NCI-H1048 (cell line): ENCODE data around the gene SLC39A1.

Experiments
- DNase-seq: peaks from one replicate; lab custom pipeline; 2025; lab: John Stamatoyannopoulos, UW

Gene SLC39A1

DNA sequence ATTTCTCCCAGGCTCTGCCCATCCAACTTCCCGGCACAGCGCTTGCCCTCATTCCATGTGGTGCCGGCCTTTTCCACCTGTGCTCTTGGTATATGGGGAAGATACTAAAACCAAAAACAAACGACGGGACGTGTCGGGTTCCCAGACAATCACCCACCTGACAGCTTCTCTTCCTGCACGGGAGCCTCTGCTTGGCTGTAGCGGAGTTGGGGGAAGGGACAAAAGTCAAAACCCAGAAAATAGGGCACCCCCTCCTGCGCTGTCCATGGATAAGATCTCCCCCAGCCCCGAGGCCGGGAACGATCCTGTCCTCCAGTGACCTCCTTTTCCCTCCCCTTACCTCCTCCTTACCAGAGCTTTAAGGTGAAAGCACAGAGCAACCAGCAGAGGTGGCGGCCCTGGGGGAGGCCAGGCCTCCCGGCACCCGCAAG lies 13.5 kb upstream of the SLC39A1 start:
- no peak for DNase-seq

- DNase-seq, result no peak
Observed at GRCh38 chr1:153973525-153973924, 10.2 kb upstream of the SLC39A1 start.

DNA sequence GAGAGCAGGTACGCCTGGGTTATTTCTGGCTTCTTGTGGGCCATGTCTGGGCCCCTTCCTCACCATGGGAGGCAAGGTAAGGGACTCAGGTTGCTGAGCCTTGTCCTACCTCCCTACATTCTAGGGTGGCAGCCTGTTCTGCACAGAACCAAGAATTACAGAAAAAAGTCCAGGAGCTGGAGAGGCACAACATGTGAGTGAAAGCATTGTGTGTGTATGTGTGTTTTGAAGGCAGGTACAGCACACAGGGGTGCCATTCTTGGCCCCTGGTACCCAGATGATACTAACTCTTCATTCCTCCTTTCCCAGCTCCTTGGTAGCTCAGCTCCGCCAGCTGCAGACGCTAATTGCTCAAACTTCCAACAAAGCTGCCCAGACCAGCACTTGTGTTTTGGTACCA lies 9.7 kb upstream of the SLC39A1 start:
- no peak for DNase-seq

- no peak for DNase-seq
Observed at GRCh38 chr1:153970346-153970745, 7.0 kb upstream of the SLC39A1 start.

GRCh38 chr1:153968972-153969371 lies 5.6 kb upstream of the SLC39A1 start:
- no peak for DNase-seq

- no peak for DNase-seq
Observed at GRCh38 chr1:153968408-153968807, 5.1 kb upstream of the SLC39A1 start.

- DNase-seq, result no peak
Observed at GRCh38 chr1:153968000-153968363, 4.6 kb upstream of the SLC39A1 start.

DNA sequence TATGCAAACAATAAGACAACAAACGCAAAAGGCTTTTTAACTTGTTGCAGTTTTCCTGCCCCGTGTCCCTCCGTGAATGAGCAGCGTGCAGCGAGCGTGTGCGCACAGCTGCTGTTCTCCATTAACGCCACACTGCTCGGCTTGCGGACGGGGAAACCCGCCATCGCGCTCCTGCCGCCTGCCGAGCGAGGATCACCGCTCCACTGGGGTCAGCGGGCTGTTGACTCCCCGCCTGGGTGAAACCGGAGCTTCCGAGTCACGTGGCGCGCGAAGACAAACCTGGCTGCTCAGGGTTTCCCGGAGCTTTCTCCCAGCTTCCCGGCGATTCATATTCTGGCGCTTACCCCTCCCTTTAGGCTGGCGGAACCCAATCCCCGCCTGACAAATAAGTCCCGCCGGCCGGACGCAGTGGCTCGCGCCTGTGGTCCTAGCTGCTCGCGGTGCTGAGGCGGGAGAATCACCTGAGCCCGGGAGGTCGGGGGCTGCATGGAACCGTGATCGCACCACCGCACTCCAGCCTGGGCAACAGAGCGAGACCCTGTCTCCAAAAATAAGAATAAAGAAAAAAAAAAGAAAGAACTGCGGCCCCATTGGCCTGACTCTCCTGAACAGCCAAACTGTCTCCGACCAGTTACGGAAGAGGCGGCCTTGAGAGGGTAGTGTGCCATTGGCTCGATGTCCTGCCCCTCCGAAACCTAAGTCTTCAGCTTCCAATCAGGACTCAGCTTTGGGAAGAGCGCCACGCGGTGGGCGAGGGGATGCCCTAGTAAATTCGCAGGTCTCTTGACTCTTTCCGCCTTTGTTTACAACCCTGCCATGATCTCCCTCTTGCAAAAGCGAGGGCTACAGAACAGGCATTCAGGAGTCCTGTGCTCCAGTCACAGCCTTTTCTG lies 4.0 kb upstream of the SLC39A1 start, which contains the start of gene CREB3L4:
Gene CREB3L4 (plus strand): TSS at position 796 of the 893 bp plus-strand sequence. CDS start 624 bp downstream, outside the sequence.
- DNase-seq, result peak; percentile 97

GRCh38 chr1:153963850-153964331 lies 554 bp upstream of the SLC39A1 start:
- DNase-seq, result peak; percentile 42

DNA sequence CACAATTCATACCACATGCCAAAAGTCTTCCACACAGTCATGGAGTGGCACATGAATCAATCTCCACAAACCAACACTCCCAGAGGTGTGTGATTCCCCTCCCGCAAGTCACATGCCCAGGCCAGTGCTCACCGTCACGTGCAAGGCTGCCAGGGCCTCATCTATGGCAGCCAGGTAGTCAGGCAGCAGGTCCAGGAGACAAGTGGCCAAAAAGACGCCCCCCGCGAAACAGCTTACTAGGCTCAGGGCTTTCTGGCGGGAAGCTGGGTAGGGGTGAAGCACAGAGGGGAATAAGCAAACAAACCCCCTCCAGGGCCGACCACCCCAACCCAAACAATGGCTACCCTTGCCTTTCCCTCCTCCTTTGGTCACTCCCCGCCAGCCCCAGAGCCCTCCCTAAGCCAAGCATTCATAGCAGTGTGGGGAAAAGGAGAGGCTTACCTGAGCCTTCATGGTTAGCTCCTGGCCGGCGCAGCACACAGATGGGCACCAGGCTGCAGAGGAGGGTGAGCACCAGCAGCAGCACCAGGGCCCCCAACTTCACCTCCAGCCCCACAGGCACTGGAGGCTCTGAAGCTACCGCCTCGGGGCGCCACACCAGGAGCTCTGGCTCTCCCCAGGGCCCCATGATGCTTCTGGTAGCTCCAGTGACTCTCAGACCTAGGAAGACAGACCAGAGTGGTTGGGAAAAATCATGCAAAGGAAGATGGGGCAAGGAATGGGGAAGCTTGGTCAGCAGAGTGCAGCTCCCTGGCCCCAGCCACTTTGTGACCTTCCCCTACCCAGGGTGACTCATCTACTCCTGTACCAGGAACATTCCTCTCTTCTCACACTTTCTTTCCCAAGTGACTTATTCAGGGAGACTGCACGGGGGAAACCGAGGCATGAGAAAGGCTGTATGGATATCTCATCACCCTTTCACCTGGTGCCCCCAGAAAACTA lies 978 bp downstream of the SLC39A1 start:
- DNase-seq, result no peak

GRCh38 chr1:153961421-153961820 lies 1.9 kb downstream of the SLC39A1 start:
- DNase-seq, result no peak

- no peak for DNase-seq
Observed at GRCh38 chr1:153960206-153960605, 3.1 kb downstream of the SLC39A1 start.

- no peak for DNase-seq
Observed at GRCh38 chr1:153959454-153959853, 3.9 kb downstream of the SLC39A1 start.

- no peak for DNase-seq
Observed at GRCh38 chr1:153958961-153959260, 4.4 kb downstream of the SLC39A1 start.

DNA sequence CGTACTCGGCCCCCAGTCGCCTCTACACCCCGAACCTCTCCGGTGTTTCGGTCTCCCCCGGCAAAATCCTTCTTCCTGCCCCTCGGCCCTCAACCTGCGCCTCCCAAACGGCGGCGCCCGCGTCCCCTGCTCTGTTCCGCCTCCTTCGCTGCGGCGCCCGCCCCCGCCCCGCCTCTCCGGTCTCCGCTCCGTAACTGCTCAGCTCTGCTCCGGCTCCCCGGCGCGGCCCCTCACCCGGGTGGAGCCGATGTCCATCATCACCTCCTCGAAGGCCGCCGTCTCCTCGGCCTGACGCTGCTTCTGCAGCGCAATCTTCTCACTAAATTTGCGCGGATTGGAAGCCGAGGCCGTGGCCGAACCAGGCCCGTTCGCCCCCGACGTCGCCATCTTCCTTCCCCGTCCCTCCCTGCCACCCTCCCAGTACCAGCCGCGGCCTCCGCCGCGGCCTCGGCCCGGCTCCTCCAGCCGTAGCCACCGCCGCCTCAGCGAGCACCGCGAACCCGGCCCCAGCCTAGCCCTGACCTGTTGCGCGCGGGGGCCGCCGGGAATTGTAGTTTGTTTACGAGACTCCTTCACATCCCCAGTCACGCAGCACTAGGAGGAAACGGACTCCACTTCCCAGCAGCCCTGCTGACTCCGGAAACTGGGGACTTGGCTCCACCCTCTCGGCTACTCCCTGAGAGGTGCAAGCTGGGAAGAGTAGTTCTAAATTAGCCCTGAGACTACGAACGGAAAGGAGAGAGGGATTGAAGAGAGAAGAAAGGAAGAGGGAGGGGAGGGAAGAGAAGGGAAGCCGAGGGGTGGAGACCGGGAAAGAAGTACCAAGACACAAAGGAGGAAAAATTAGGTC lies 5.0 kb downstream of the SLC39A1 start, which contains the start of gene CRTC2:
Gene CRTC2 (minus strand): TSS at position 502 of the 850 bp plus-strand sequence. CDS start 115 bp downstream, at position 387.
- DNase-seq, result peak; percentile 99

DNA sequence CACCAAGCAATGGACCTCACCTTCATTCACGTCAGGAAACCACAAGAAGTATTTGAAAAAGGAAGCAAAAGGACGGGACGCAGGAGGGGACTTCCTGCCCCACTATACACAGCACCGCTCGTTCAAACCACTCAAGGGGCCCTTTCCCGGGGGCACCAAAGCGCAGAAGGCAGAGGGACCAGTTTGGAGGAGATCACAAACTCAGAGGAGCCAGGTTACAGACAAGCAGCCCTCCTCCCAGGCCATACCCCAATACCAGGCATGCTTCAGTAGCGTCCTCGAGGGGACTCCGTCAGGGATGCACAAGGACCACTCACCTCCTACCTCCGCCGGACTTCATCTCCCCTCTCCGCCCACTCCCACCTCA lies 5.6 kb downstream of the SLC39A1 start:
- no peak for DNase-seq

DNA sequence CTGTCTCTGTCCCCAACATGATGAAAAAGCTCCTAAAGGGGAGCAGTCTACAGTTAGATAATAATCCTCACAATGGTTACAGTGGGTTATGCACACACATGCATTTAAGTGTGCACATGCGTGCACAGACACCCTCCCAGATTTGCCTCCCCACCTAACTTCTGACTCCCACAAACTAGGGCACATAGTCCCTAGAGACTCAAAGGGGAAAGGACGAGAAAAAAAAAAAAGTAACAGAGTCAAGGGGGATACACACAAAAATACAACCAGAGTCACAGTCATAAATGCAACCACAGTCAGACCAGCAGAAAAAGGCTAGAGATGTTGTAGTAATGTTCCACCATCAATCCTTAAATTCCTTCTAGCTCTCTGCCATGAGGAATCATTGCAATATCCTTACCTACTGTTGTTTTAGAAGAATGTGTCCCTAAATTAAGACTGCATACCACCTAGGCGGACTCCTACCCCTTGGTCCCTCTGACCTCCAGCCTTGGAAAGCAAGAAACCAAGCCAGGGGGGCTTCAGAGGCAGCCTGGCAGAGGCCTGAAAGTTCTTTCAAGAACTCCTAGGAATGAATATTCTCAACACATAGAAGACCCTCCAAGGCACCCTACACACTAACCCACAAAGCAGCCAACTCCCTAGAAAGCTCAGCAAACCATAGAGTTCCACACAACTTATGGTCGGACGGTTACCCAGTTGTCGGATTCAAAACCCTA lies 6.2 kb downstream of the SLC39A1 start:
- no peak for DNase-seq

DNA sequence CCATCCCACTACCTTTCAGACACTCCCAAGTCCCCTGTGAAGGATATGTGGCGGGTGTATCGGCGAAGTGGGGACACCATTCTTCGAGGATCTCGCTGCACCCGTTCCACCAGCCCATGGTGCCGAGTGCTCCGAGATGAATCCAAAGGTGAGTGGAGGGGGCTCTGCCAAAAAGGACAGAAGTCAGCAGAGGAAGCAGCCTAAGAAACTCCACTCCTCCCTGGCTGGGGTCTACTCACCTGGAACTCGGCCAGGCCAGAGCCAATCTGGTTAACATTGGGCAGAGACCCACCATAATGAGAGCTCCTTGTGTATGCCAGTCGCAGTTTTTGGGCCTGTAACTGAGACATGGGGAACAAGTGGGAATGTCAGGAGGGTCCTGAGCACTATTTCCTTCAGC lies 8.5 kb downstream of the SLC39A1 start:
- no peak for DNase-seq

GRCh38 chr1:153953859-153954365 lies 9.4 kb downstream of the SLC39A1 start:
- DNase-seq, result no peak

DNA sequence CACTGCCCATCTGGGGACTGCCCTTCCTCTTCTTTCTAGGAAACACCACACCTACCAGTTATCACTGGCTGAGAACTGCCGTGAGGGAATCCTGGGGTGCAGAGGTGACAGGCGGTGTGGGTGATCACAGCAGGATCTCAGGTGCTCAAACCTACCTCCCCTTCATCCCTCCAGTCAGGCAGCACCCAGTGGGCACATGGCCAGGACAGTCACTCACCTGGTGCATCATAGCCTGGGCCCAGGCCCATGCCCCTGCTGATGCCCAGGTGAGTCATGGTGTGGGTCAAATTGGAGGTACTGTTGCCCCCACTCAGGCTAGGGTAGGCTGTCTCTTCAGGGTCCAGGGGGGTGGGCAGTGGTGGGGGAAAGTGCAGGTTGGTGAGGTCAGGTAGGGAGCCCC lies 11.5 kb downstream of the SLC39A1 start:
- DNase-seq, result no peak

DNA sequence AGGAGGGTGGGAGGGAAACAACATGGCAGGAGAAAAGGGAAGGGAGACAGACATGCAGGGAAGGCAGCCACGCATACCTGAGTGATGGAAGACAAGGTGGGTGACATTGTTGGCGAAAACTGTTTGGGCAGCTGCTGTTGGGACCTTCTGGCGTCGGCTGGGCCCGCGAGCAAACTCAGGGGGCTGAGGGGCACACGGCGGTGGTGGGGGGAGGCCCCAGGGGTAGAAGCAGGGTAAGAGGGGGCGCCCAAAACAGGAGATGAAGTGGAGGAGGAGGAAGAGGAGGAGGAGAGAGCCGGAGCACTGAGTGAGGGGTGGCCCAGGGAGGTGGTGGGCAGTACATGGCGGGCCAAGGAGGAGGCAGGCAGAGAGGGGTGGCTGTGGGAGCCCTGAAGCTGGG lies 12.2 kb downstream of the SLC39A1 start:
- DNase-seq, result no peak
